ENCODE results near the gene ATP5MK. TPM values are rescaled to one million over a fixed set of nuclear protein-coding genes. Genes with fewer than 3 reads are reported as not detected.
A peak's percentile ranks its signal among the peaks of the same experiment; 100 is the strongest.
"Not testable (repeated sequence)": the region's sequence is repeated elsewhere in the genome, so short reads cannot be mapped to it uniquely, and the experiment has no call there.

ATP5MK gene
- 121 TPM for total RNA-seq

DNA sequence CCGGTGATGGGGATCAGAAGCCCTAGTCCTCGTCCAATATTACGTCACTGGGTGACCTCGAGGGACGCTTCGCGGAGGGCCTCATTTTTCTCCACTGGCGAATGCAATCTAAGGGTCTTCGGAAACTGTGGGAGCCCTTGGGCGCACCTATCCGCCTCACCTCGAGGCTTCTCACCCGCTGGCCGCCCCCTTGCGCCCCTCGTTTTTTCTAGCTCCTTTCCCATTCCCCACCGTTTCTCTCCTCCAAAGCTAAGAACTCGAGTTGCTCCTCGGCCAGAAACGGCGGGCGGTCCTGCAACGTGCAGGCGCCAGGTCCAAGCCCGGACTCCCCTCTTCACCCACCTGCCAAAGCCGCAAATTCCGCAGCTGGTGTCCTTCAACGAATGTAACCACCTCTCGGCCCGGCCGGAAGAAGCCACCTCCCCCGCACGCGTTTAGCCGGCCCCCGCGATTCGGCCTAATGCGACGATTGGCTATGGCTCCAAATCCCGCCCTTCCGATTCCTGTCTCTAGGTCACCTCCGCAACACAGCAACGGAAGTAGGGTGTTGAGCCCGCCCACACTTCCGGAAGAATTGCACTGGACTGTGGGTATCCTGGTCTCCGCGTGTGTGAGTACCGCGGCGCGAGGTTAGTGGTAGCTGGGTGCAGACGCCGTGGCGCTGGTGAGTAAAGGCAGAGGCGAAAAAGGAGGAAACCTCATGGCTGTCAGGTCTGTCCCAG, at the start of gene ATP5MK, which contains the start of gene PDCD11:
ATP5MK (minus strand) TSS at position 409 of the 722 bp plus-strand sequence. CDS start 4,018 bp downstream, outside the sequence.
PDCD11 (plus strand) TSS at position 560 of the 722 bp plus-strand sequence. CDS start 1,801 bp downstream, outside the sequence.
- peak; percentile 97 for DNase-seq

GRCh38 chr10:103445366-103445765, 49.1 kb upstream of the ATP5MK start:
- no peak for DNase-seq

DNA sequence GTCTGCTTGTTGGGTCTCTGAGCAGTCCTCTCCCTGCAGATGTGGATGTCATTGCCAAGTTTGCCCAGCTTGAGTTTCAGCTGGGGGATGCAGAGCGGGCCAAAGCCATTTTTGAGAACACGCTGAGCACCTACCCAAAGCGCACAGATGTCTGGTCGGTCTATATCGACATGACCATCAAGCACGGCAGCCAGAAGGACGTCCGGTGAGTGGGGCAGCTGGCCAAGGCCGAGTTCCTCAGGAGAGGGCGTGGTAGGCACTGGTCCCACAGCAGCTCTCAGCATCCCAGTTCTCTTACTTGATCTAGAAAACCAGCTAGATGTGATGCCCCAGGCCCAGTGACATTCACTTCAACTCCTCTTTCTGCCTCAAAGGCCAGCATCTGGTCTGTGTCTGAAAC, 48.2 kb upstream of the ATP5MK start:
- DNase-seq: no peak

DNA sequence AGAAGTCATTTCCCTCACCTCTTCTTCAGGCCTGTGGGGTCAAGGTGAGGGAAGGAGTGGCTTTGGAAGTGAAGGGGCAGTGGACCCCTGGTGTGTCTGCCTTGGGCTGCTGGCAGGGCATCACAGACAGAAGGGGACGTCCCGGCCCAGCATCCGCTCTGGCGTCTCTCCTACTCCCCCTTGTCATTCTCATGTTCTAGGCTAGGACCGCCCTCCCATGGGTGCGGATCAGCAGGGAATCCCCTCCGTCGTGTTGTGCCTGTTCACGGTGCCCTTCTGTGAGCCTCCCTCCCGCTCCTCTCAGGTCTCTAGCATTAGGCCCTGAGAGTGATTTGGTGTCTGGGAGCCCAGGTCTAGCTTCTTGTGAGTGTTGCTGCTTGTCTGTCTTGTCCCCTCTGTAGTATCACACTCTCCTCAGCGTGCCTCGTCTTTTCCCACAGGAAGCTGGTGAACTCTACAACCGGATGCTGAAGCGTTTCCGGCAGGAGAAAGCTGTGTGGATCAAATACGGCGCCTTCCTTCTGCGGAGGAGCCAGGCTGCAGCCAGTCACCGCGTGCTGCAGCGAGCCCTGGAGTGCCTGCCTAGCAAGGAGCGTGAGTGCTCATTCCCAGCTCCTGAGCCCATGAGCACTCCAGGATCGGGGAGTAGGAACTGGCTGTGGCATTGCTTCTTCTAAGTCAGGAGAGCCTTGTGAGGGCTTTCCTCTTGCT, 47.4 kb upstream of the ATP5MK start:
- DNase-seq: no peak

GRCh38 chr10:103442031-103442461, 45.8 kb upstream of the ATP5MK start:
- DNase-seq: no peak

DNA sequence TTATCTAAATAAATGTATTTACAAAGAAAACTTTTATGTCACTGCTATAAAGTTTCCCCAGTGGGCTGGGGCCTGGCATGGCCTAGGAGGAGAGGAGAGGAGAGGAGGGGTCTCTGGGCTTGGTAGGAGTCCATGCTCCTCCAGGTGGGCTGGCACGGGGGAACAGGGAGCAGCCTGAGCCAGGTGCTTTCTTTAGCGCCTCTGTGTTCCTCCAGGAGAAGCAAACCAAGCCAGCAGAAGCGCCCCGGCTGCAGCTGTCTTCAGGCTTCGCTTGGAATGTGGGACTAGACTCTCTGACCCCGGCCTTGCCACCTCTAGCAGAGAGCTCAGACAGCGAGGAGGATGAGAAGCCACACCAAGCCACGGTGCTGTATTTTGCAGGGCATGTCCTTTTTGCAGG, 45.3 kb upstream of the ATP5MK start:
- no peak for DNase-seq

DNA sequence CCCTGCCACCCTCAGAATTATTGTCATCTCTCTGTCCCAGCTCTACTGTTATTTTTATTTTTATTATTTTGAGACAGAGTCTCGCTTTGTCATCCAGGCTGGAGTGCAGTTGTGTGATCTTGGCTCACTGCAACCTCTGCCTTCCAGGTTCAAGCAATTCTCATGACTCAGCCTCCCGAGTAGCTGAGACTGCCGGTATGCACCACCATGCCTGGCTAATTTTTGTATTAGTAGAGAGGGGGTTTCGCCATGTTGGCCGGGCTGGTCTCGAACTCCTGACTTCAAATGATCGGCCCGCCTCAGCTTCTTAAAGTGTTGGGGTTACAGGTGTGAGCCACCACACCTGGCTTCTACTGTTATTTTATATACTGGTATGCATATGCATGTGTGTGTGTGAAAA, 44.9 kb upstream of the ATP5MK start:
- no peak for DNase-seq

DNA sequence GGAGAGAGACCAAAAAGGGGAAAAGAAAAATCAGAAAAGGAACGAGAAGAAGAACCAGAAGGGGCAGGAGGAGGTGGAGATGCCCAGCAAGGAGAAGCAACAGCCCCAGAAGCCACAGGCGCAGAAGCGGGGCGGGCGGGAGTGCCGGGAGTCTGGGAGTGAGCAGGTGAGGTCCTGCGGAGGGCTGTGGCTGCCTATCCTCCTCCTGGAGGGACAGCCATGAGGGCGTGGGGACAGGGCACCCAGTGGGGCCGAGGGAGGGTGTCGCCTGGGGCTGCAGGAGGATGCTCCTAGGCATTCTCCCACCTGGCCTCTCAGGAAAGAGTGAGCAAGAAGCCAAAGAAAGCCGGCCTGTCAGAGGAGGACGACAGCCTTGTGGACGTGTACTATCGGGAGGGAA, 44.1 kb upstream of the ATP5MK start:
- no peak for DNase-seq

DNA sequence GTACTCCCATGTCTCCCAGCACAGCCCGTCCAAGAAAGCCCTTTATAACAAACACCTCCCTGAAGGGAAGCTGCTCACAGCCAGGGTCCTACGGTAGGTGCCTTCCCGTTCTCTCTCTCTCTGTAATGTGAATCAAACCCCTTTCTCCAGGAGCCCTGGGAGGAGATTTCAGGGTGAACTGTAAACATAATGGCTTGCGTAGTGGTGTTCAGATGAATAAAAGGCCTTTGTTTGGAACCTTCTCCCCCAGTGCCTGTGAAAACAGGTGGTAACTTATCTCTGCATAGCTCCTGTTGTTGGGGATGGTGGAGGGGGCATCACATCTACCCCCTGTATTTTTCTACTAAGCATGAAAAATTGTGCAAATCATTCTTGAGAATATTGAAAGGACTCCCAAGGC, 43.5 kb upstream of the ATP5MK start:
- DNase-seq: no peak

- no peak for DNase-seq
Measured at GRCh38 chr10:103433858-103434257, 37.6 kb upstream of the ATP5MK start.

- DNase-seq: no peak
Measured at GRCh38 chr10:103431902-103432301, 35.6 kb upstream of the ATP5MK start.

GRCh38 chr10:103429647-103430046, 33.4 kb upstream of the ATP5MK start:
- DNase-seq: no peak

- DNase-seq: no peak
Measured at GRCh38 chr10:103428989-103429643, 32.8 kb upstream of the ATP5MK start.

- no peak for DNase-seq
Measured at GRCh38 chr10:103427866-103428265, 31.6 kb upstream of the ATP5MK start.

DNA sequence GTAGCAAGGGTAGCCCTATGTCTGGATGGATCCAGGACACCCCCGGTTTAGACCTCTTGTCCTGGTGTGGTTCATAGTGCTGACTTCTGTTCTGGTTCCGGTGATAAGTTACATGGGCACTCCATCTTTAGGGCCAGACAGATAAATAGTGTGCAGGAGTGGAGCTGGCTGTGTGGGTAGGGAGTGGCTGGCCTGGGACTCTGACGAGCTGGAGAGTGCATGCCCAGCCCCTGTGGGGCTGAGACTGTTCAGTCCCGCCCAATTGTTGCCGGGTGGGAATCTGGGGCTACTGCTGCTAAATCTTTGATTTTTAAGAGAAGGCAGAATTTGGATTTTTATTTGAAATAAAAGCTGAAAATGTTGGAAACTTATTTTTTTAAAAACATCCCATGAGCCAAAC, 27.5 kb upstream of the ATP5MK start:
- no peak for DNase-seq

GRCh38 chr10:103419101-103419500, 22.8 kb upstream of the ATP5MK start:
- no peak for DNase-seq

GRCh38 chr10:103417601-103418000, 21.3 kb upstream of the ATP5MK start:
- no peak for DNase-seq

DNA sequence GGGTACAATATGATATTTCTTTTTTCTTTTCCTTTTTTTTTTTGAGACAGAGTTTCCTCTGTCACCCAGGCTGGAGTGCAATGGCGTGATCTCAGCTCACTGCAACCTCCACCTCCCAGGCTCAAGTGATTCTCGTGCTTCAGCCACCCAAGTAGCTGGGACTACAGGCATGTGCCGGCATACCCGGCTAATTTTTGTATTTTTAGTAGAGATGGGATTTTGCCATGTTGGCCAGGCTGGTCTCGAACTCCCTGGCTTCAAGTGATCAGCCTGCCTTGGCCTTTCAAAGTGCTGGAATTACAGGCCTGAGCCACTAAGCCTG, 20.8 kb upstream of the ATP5MK start:
- DNase-seq: not testable (repeated sequence)

- no peak for DNase-seq
Measured at GRCh38 chr10:103416436-103417147, 20.3 kb upstream of the ATP5MK start.

GRCh38 chr10:103415581-103415980, 19.3 kb upstream of the ATP5MK start:
- DNase-seq: no peak

GRCh38 chr10:103413564-103413963, 17.3 kb upstream of the ATP5MK start:
- DNase-seq: no peak

DNA sequence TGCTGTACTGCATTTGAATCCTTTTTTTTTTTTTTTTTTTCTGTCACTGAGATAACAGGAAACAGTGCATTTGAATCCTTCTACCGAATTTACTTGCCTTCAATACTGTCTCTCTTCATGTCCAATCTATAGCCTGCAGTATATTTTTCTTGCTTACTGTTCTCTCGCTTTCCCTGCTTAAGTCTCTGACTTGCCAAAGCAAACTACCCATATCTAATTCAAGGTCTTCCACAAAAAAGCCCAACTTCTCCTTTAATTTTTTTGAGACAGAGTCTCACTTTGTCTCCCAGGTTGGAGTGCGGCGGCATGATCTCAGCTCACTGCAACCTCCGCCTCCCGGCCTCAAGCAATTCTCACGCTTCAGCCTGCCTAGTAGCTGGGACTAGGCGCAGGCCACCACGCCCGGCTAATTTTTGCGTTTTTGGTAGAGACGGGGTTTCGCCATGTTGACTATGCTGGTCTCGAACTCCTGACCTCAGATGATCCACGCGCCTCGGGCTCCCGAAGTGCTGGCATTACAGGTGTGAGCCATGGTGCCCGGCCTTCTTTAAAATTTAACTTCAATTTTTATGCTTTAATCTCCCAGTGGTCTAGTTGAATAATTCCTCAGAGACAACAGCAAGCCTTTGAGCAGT, 1.0 kb upstream of the ATP5MK start:
- DNase-seq: no peak

GRCh38 chr10:103396789-103397087, 463 bp upstream of the ATP5MK start:
- DNase-seq: no peak

Measured in occipital lobe (tissue), 2 donors.